Renal pelvis (tissue), 4 donors: ENCODE data around the gene SLC1A3. TPM values are rescaled to one million over a fixed set of nuclear protein-coding genes. Genes with fewer than 3 reads are reported as not detected.

Experiments
- DNase-seq: peaks from one replicate; pipeline ENCODE4 v3.0.0-alpha.2; 2013
- polyA plus RNA-seq, 3 donors: library from polyadenylated mRNA; unstranded; fragments of 120-200 nt; gene quantifications; one replicate each; pipeline ENCODE4 v1.2.1, GENCODE V29; 2013; ENCODE audit not compliant: insufficient read length in 3 of 3

The SLC1A3 gene
- polyA plus RNA-seq, 3 donors = 2.0 to 4.4 (median 3.7) TPM

GRCh38 chr5:36717131-36717695 lies 110.8 kb downstream of the SLC1A3 start:
- no peak for DNase-seq

- no peak for DNase-seq
Observed at GRCh38 chr5:36719282-36719681, 112.9 kb downstream of the SLC1A3 start.

GRCh38 chr5:36720688-36721087 lies 114.3 kb downstream of the SLC1A3 start:
- no peak for DNase-seq

- no peak for DNase-seq
Observed at GRCh38 chr5:36721664-36722235, 115.3 kb downstream of the SLC1A3 start.

GRCh38 chr5:36722900-36723299 lies 116.5 kb downstream of the SLC1A3 start:
- no peak for DNase-seq

GRCh38 chr5:36723912-36724311 lies 117.5 kb downstream of the SLC1A3 start:
- no peak for DNase-seq

- no peak for DNase-seq
Observed at GRCh38 chr5:36724467-36725332, 118.3 kb downstream of the SLC1A3 start.

GRCh38 chr5:36726317-36726716 lies 119.9 kb downstream of the SLC1A3 start:
- DNase-seq = no peak

- DNase-seq = no peak
Observed at GRCh38 chr5:36726767-36727166, 120.4 kb downstream of the SLC1A3 start.

- peak; percentile 72 for DNase-seq
Observed at GRCh38 chr5:36728697-36729543, 122.5 kb downstream of the SLC1A3 start.

GRCh38 chr5:36730537-36731216 lies 124.3 kb downstream of the SLC1A3 start:
- DNase-seq = no peak

GRCh38 chr5:36733183-36733582 lies 126.8 kb downstream of the SLC1A3 start:
- no peak for DNase-seq

GRCh38 chr5:36734422-36734821 lies 128.0 kb downstream of the SLC1A3 start:
- DNase-seq = peak; percentile 31

GRCh38 chr5:36735891-36736290 lies 129.5 kb downstream of the SLC1A3 start:
- no peak for DNase-seq
